H1 (cell line): ENCODE data around the gene RBM5. TPM values are rescaled to one million over a fixed set of nuclear protein-coding genes. Genes with fewer than 3 reads are reported as not detected.

ENCODE experiments used
- CTCF ChIA-PET: fragments of 300-600 bp; sonication (Branson Sonifier 250); formaldehyde crosslinking; loops from one replicate; lab custom pipeline; 2021; ENCODE audit not compliant: partially characterized antibody; lab: Charles Lee
- POLR2A ChIA-PET: fragments of 300-600 bp; sonication (Branson Sonifier 250); formaldehyde crosslinking; loops from one replicate; lab custom pipeline; 2021; ENCODE audit warnings: inconsistent platforms; ENCODE audit not compliant: partially characterized antibody; lab: Charles Lee
- DNase-seq, 2 experiments: peaks; one replicate each; pipeline versions ENCODE4 v3.0.0 to v3.0.0-alpha.2; 2010 to 2022; ENCODE audit warnings: low spot score in 2 of 2, low read depth in 1 of 2, mixed read lengths in 1 of 2
- FAIRE-seq: peaks from 2 replicates; lab custom pipeline; 2011; peaks lifted over from hg19 to GRCh38; lab: Jason Lieb, UNC
- H2AFZ ChIP-seq: 2 replicates; pipeline ENCODE4 v1.8.1; 2012; ENCODE audit warnings: low read length, inconsistent platforms
- H2AK5ac ChIP-seq: 2 replicates; pipeline ENCODE4 v1.6.1; 2013; ENCODE audit warnings: low read depth, low read length
- H2BK120ac ChIP-seq: replicated peaks from 2 replicates; pipeline ENCODE3; 2013; ENCODE audit warnings: low read depth, low read length, inconsistent platforms
- H2BK12ac ChIP-seq: 2 replicates; pipeline ENCODE4 v1.6.1; 2013; ENCODE audit warnings: low read depth, low read length
- H2BK15ac ChIP-seq: 2 replicates; pipeline ENCODE4 v1.6.1; 2013; ENCODE audit warnings: low read length
- H2BK20ac ChIP-seq: 2 replicates; pipeline ENCODE4 v1.6.1; 2013; ENCODE audit warnings: low read length
- H2BK5ac ChIP-seq: 2 replicates; pipeline ENCODE4 v1.6.1; 2013; ENCODE audit warnings: low read depth, low read length
- H3K14ac ChIP-seq: 2 replicates; pipeline ENCODE4 v1.6.1; 2013; ENCODE audit warnings: inconsistent platforms; ENCODE audit not compliant: insufficient read length
- H3K18ac ChIP-seq: 2 replicates; pipeline ENCODE4 v1.6.1; 2013; ENCODE audit warnings: low read length; ENCODE audit errors: extremely low read depth
- H3K23ac ChIP-seq: 2 replicates; pipeline ENCODE4 v1.6.1; 2013; ENCODE audit warnings: inconsistent platforms; ENCODE audit not compliant: insufficient read length
- H3K23me2 ChIP-seq: 2 replicates; pipeline ENCODE4 v1.6.1; 2013; ENCODE audit warnings: low read depth, low read length
- H3K27ac ChIP-seq: 2 replicates; pipeline ENCODE4 v1.6.1; 2011; ENCODE audit warnings: low read depth, low read length, inconsistent platforms
- H3K27me3 ChIP-seq, 4 experiments: replicated peaks in 1 of 4; 1 replicate in 1 of 4; 2 replicates in 3 of 4; pipeline versions ENCODE4 v1.6.1 to v1.8.1; 2011 to 2013; ENCODE audit warnings: low read length in 3 of 4, mild to moderate bottlenecking in 3 of 4, inconsistent platforms in 2 of 4, mixed read lengths in 2 of 4, moderate library complexity in 1 of 4; ENCODE audit not compliant: control insufficient read depth in 3 of 4, insufficient read depth in 3 of 4; ENCODE audit errors: extremely low read depth in 1 of 4
- H3K36me3 ChIP-seq, 4 experiments: 2 replicates each; pipeline versions ENCODE4 v1.6.1 to v1.8.1; 2011 to 2013; ENCODE audit warnings: mild to moderate bottlenecking in 4 of 4, low read length in 3 of 4, moderate library complexity in 2 of 4, control low read depth in 1 of 4, inconsistent platforms in 1 of 4; ENCODE audit not compliant: insufficient read depth in 4 of 4, control insufficient read depth in 2 of 4
- H3K4ac ChIP-seq: replicated peaks from 2 replicates; pipeline ENCODE3; 2013; ENCODE audit warnings: low read length, low read depth, mixed read lengths, inconsistent platforms; ENCODE audit not compliant: insufficient read length
- H3K4me1 ChIP-seq, 4 experiments: replicated peaks in 1 of 4; 1 replicate in 1 of 4; 2 replicates in 3 of 4; pipeline versions ENCODE4 v1.6.1 to v1.8.1; 2011 to 2013; ENCODE audit warnings: low read length in 3 of 4, inconsistent platforms in 2 of 4, mixed read lengths in 1 of 4; ENCODE audit not compliant: insufficient read depth in 4 of 4, control insufficient read depth in 3 of 4
- H3K4me2 ChIP-seq, 2 experiments: 2 replicates each; pipeline versions ENCODE4 v1.6.1 to v1.8.1; 2011 to 2013; ENCODE audit warnings: low read depth in 2 of 2, low read length in 2 of 2, control low read depth in 1 of 2, inconsistent platforms in 1 of 2, mild to moderate bottlenecking in 1 of 2; ENCODE audit not compliant: insufficient read depth in 1 of 2
- H3K4me3 ChIP-seq, 4 experiments: fragments of 200-600, 300-600 bp in 1 of 4; sonication (generic), shearing (Covaris generic), sonication (Bioruptor Twin) in 1 of 4; 2 replicates each; pipeline versions ENCODE4 v1.5.1 to v1.8.1; 2011 to 2016; ENCODE audit warnings: low read length in 4 of 4, low read depth in 3 of 4, control low read depth in 2 of 4, inconsistent platforms in 2 of 4, mild to moderate bottlenecking in 2 of 4, mixed read lengths in 1 of 4, moderate library complexity in 1 of 4; ENCODE audit not compliant: insufficient read depth in 2 of 4; ENCODE audit errors: extremely low read depth in 1 of 4
- H3K56ac ChIP-seq: replicated peaks from 2 replicates; pipeline ENCODE3; 2013; ENCODE audit warnings: low read depth, mild to moderate bottlenecking, mixed read lengths, low read length, inconsistent platforms; ENCODE audit not compliant: insufficient read length
- H3K79me1 ChIP-seq: 2 replicates; pipeline ENCODE4 v1.6.1; 2013; ENCODE audit warnings: low read depth, low read length, control low read depth
- H3K79me2 ChIP-seq, 2 experiments: 2 replicates each; pipeline versions ENCODE4 v1.6.1 to v1.8.1; 2012 to 2013; ENCODE audit warnings: low read length in 2 of 2, mild to moderate bottlenecking in 2 of 2, inconsistent platforms in 1 of 2; ENCODE audit not compliant: insufficient read depth in 2 of 2, control insufficient read depth in 1 of 2
- H3K9ac ChIP-seq, 4 experiments: replicated peaks in 1 of 4; 1 replicate in 1 of 4; 2 replicates in 3 of 4; pipeline versions ENCODE4 v1.6.1 to v1.8.1; 2011 to 2013; ENCODE audit warnings: low read depth in 3 of 4, low read length in 3 of 4, control low read depth in 2 of 4, mild to moderate bottlenecking in 2 of 4, moderate library complexity in 2 of 4, inconsistent platforms in 1 of 4; ENCODE audit errors: extremely low read depth in 1 of 4
- H3K9me3 ChIP-seq, 2 experiments: 2 replicates each; pipeline versions ENCODE4 v1.6.1 to v1.8.1; 2012 to 2013; ENCODE audit warnings: mild to moderate bottlenecking in 2 of 2, moderate library complexity in 2 of 2, control low read depth in 1 of 2, inconsistent platforms in 1 of 2, low read depth in 1 of 2, low read length in 1 of 2, mixed read lengths in 1 of 2; ENCODE audit not compliant: insufficient read depth in 2 of 2
- H4K20me1 ChIP-seq, 2 experiments: replicated peaks in 1 of 2; 2 replicates each; pipeline versions ENCODE3 to v1.8.1; 2011 to 2013; ENCODE audit warnings: inconsistent platforms in 2 of 2, low read length in 2 of 2, mild to moderate bottlenecking in 1 of 2; ENCODE audit not compliant: insufficient read depth in 2 of 2, control insufficient read depth in 1 of 2
- H4K5ac ChIP-seq: 2 replicates; pipeline ENCODE4 v1.6.1; 2013; ENCODE audit warnings: low read length, low read depth, mixed read lengths, inconsistent platforms; ENCODE audit not compliant: insufficient read length
- H4K8ac ChIP-seq: 2 replicates; pipeline ENCODE4 v1.8.0; 2013; ENCODE audit warnings: mild to moderate bottlenecking, moderate library complexity, low read length, inconsistent platforms; ENCODE audit not compliant: insufficient read depth; ENCODE audit errors: extremely low read depth
- H4K91ac ChIP-seq: replicated peaks from 2 replicates; pipeline ENCODE3; 2013; ENCODE audit warnings: low read length, mixed read lengths, inconsistent platforms; ENCODE audit not compliant: insufficient read length
- CHD1 ChIP-seq: IDR thresholded peaks from 2 replicates; pipeline ENCODE4 v1.6.1; 2012; ENCODE audit warnings: low read depth, low read length, improper control_type of control experiment
- EGR1 ChIP-seq: IDR thresholded peaks from 2 replicates; pipeline ENCODE4 v1.6.1; 2011; ENCODE audit warnings: low read depth, low read length, borderline replicate concordance
- GABPA ChIP-seq: IDR thresholded peaks from 2 replicates; pipeline ENCODE4 v1.6.1; 2011; ENCODE audit warnings: mild to moderate bottlenecking, low read length, moderate library complexity, borderline replicate concordance; ENCODE audit not compliant: insufficient read depth
- GTF2F1 ChIP-seq: IDR thresholded peaks from 2 replicates; pipeline ENCODE4 v1.6.1; 2012; ENCODE audit warnings: low read depth, low read length, improper control_type of control experiment, borderline replicate concordance
- HDAC2 ChIP-seq, 2 experiments: fragments of 300-600 bp in 1 of 2; sonication (generic) in 1 of 2; IDR thresholded peaks; 2 replicates each; pipeline ENCODE4 v1.6.1; 2011 to 2012; ENCODE audit warnings: low read depth in 2 of 2, low read length in 2 of 2, mild to moderate bottlenecking in 2 of 2, moderate library complexity in 2 of 2, borderline replicate concordance in 1 of 2, inconsistent platforms in 1 of 2
- JUN ChIP-seq: IDR thresholded peaks from 2 replicates; pipeline ENCODE4 v1.6.1; 2011; ENCODE audit warnings: low read depth, mild to moderate bottlenecking, improper control_type of control experiment, low read length
- SP4 ChIP-seq: IDR thresholded peaks from 2 replicates; pipeline ENCODE4 v1.6.1; 2012; ENCODE audit warnings: low read length, inconsistent platforms
- TBP ChIP-seq: IDR thresholded peaks from 2 replicates; pipeline ENCODE4 v1.6.1; 2011; ENCODE audit warnings: low read depth, low read length, improper control_type of control experiment
- TCF12 ChIP-seq: IDR thresholded peaks from 2 replicates; pipeline ENCODE4 v1.6.1; 2011; ENCODE audit warnings: low read depth, mild to moderate bottlenecking, low read length
- WGBS, 2 experiments: shearing (Covaris generic) in 1 of 2; methylation state at CpG; one replicate each; pipeline versions ENCODE4 v1.1.6 to v1.1.7; 2013 to 2015; ENCODE audit warnings: low lambda C conversion rate in 2 of 2, mixed read lengths in 2 of 2, inconsistent platforms in 1 of 2, low coverage in 1 of 2, missing lambda C conversion rate in 1 of 2; ENCODE audit not compliant: insufficient replicate concordance in 2 of 2, insufficient coverage in 1 of 2, insufficient read length in 1 of 2; ENCODE audit errors: extremely low coverage in 1 of 2, missing lambda C conversion rate in 1 of 2; 5-methylcytosine and 5-hydroxymethylcytosine counted together
- polyA plus RNA-seq, 7 experiments: library from polyadenylated mRNA; depleted of rRNA in 3 of 7; stranded (reverse) in 5 of 7; unstranded in 2 of 7; fragments of >200 nt in 5 of 7; fragments of 200-250 nt in 2 of 7; gene quantifications; 1 replicate in 5 of 7; 2 replicates in 1 of 7; 4 replicates in 1 of 7; pipeline versions ENCODE4 v1.2.1 to v1.2.3, GENCODE V29; 2011 to 2013; ENCODE audit warnings: missing spikeins in 2 of 7, mixed read lengths in 2 of 7
- total RNA-seq: library from RNA; stranded (reverse); fragmentation: NEBNext Ultra II Directional; extraction: Animal tissue kit (Norgen Biotek cat#: 25700); gene quantifications from 2 replicates; pipeline ENCODE4 v1.2.1, GENCODE V29; 2021
- TF ChIP-seq, protein P1 (sequence below): IDR thresholded peaks from 2 replicates; pipeline ENCODE4 v1.6.1; 2012; ENCODE audit warnings: inconsistent platforms

RBM5 gene
- total and polyA plus RNA-seq, 2 of the 8 experiments (the other 6 are each of a cell fraction or from before 2014, with no cell fraction given), result 82.7 to 144 TPM

DNA sequence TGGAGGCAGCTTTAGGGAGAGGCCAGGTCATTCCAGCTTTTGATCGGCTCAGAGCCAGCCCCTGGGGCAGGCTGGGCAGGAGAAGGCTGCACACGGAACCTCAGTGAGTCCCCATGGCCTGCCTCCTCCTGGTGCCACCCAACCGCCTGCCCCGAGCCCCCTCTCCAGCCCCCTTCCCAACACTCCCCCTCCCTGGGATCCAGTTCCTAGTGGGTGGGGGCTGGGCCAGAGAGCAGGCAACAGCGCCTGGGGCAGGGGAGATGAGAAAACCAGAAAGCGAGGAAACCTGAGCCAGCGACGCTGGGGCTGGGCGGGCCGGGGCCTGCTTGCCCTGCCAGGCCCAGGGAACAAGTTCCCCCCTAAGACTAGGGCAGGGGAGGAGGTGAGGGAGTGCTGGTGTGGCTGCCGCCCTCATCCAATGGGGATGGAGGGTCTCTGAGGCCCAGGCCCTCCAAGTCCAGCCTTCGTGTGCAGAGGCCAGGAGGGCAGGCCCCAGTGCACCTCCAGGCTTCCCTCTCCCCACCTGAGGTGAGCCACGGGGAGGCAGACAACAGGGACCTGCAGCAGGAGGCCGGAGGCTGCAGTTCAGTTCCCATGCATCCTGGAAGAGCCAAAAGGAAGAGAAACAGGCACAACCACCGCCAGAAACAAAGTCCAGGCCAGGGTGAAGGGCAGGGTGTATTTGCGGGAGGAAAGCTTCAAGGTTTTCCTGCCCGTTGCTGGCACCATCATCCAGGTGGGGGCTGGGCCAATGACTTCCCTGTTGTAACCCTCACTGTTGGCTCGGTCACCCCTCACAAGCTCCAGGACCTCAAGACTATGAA is 62.4 kb downstream of the RBM5 start:
- Histone ChIP-seq H3K79me1 (no peaks in the 10 kb centered on the region; the same call in 1 of the 2 replicates), H3K27me3 (peaks cover 2 to 19% (median 15%) of the 10 kb centered on the region in 4 experiments; a peak in 6 of 7 replicates), H3K79me2 (peaks cover 0 to 6% of the 10 kb centered on the region in 2 experiments; a peak in 1 of 4 replicates), H3K36me3 (no peaks in the 10 kb centered on the region), H2BK120ac (no peak overlapping the region), H2BK5ac (peak overlapping the region; percentile 91; the same call in 1 of the 2 replicates), H4K91ac (peak overlapping the region; percentile 5), H4K5ac (peak overlapping the region; percentile 41), H3K4me3 (no peak overlapping the region), H2AK5ac (peak overlapping the region; percentile 76; the same call in 1 of the 2 replicates), H2BK12ac (peak overlapping the region; percentile 91; the same call in 1 of the 2 replicates), H3K4me2 (peak overlapping the region; percentile 8 to 25; a peak in 2 of 4 replicates), H2AFZ (no peak overlapping the region), H3K4ac (peak overlapping the region; percentile 3), H2BK20ac (peak overlapping the region; percentile 75), H3K56ac (no peak overlapping the region), H2BK15ac (peak overlapping the region; percentile 83; the same call in 1 of the 2 replicates), H4K20me1 (no peaks in the 10 kb centered on the region), H3K23me2 (peaks cover 10% of the 10 kb centered on the region; the same call in 1 of the 2 replicates), H3K14ac (no peak overlapping the region), H3K9ac (no peak overlapping the region), H4K8ac (no peak overlapping the region; the same call in 1 of the 2 replicates), H3K18ac (peak overlapping the region; percentile 76), H3K27ac (no peak overlapping the region), H3K23ac (no peak overlapping the region), H3K9me3 (no peaks in the 10 kb centered on the region), H3K4me1 (peaks cover 5 to 30% (median 19%) of the 10 kb centered on the region in 4 experiments)
- POLR2A ChIA-PET, result interaction anchor here (1.2 to 6.1 kb wide), 8 partner anchors 8 to 66 kb away, joined by 3 to 54 read pairs (median 4); no protein-coding TSS in a partner anchor
- FAIRE-seq (no peak), DNase-seq (peak in 1 of 2 experiments; percentile 69)
- CTCF ChIA-PET, result interaction anchor here (0.6 to 5.3 kb wide), 18 partner anchors 11 to 1437 kb away, joined by 3 to 54 read pairs (median 5); partner anchors contain the start of gene GNAT1
- WGBS, 2 experiments, result 53% methylated on average over 13 of the region's 18 CpGs; no CpG with 5 or more reads in 1 of the 2 experiments
- TF ChIP-seq GTF2F1 (no peak), CHD1 (no peak), HDAC2 (IDR thresholded peaks at IDR 0.05; ENCODE audit: borderline replicate concordance in 1 of 2, low read depth in 2 of 2, low read length in 2 of 2) (no peak), TBP (peak; percentile 56; the same call in 1 of the 2 replicates), EGR1 (no peak), SP4 (no peak), JUN (no peak), GABPA (no peak), TCF12 (no peak)
- TF ChIP-seq, protein P1, sequence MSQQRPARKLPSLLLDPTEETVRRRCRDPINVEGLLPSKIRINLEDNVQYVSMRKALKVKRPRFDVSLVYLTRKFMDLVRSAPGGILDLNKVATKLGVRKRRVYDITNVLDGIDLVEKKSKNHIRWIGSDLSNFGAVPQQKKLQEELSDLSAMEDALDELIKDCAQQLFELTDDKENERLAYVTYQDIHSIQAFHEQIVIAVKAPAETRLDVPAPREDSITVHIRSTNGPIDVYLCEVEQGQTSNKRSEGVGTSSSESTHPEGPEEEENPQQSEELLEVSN, result peak; percentile 42; the same call in 1 of the 2 replicates
